Measurements from ENCODE around the gene GNG7.
"Not testable (repeated sequence)": the region's sequence is repeated elsewhere in the genome, so short reads cannot be mapped to it uniquely, and the experiment has no call there.

Gene GNG7

GRCh38 chr19:2676823-2677222, 25.7 kb downstream of the GNG7 start:
- Histone ChIP-seq H3K4me1 (ENCODE audit: control insufficient read depth, insufficient read depth, low read length) (no peaks in the 10 kb centered on the region), H3K9me3 (ENCODE audit: control insufficient read depth, low read length) (no peaks in the 10 kb centered on the region), H3K9ac (ENCODE audit: low read length) (no peak overlapping the region), H3K27me3 (ENCODE audit: control insufficient read depth, insufficient read depth, low read length) (no peaks in the 10 kb centered on the region), H3K36me3 (ENCODE audit: control insufficient read depth, insufficient read depth, low read length) (no peaks in the 10 kb centered on the region), H3K4me3 (ENCODE audit: low read length) (no peak overlapping the region)

GRCh38 chr19:2675892-2676291, 26.6 kb downstream of the GNG7 start:
- H3K4me3 ChIP-seq (ENCODE audit: low read length): no peak overlapping the region
- no peaks in the 10 kb centered on the region for H3K27me3 ChIP-seq (ENCODE audit: control insufficient read depth, insufficient read depth, low read length)
- H3K36me3 ChIP-seq (ENCODE audit: control insufficient read depth, insufficient read depth, low read length): no peaks in the 10 kb centered on the region
- H3K9me3 ChIP-seq (ENCODE audit: control insufficient read depth, low read length): no peaks in the 10 kb centered on the region
- H3K9ac ChIP-seq (ENCODE audit: low read length): no peak overlapping the region
- H3K4me1 ChIP-seq (ENCODE audit: control insufficient read depth, insufficient read depth, low read length): no peaks in the 10 kb centered on the region

GRCh38 chr19:2670217-2670616, 32.3 kb downstream of the GNG7 start:
- Histone ChIP-seq H3K4me3 (ENCODE audit: low read length) (no peak overlapping the region), H3K9ac (ENCODE audit: low read length) (no peak overlapping the region), H3K27me3 (ENCODE audit: control insufficient read depth, insufficient read depth, low read length) (no peaks in the 10 kb centered on the region)

DNA sequence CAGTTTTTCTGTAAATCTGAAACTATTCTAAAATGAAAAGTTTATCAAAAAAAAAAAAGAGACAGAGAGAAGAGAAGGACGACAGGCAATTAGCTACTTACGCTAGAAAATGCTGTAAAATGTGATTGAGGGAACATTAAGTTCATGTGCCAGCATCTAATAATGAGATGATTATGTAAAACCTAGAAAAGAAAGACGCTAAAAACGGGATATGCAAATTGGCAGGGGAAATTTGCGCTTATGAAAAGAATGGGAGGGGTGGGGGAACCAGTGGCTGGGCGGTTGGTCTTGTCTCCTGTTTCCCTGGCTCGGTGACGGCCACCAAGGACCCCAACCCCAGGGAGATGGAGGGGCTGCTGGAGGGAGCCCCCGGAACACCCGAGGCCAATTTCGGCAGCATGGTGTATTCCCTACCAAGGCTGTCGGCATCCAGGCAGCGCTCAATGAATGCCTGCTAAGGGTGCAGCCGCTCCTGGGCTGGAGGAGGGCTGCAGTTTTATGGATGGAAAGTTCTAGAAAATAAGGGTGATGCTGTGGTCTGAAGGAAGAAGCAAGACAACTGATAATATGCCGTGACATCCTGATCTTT, 34.2 kb downstream of the GNG7 start:
- Histone ChIP-seq H3K4me3 (ENCODE audit: low read length) (no peak overlapping the region), H3K9ac (ENCODE audit: low read length) (no peak overlapping the region), H3K9me3 (ENCODE audit: control insufficient read depth, low read length) (no peaks in the 10 kb centered on the region), H3K27me3 (ENCODE audit: control insufficient read depth, insufficient read depth, low read length) (no peaks in the 10 kb centered on the region), H3K4me1 (ENCODE audit: control insufficient read depth, insufficient read depth, low read length) (no peaks in the 10 kb centered on the region), H3K36me3 (ENCODE audit: control insufficient read depth, insufficient read depth, low read length) (no peaks in the 10 kb centered on the region)

More at GRCh38 chr19:2670217-2670616, 32.3 kb downstream of the GNG7 start:
- Histone ChIP-seq H3K9me3 (ENCODE audit: control insufficient read depth, low read length) (no peaks in the 10 kb centered on the region), H3K36me3 (ENCODE audit: control insufficient read depth, insufficient read depth, low read length) (no peaks in the 10 kb centered on the region), H3K4me1 (ENCODE audit: control insufficient read depth, insufficient read depth, low read length) (no peaks in the 10 kb centered on the region)

DNA sequence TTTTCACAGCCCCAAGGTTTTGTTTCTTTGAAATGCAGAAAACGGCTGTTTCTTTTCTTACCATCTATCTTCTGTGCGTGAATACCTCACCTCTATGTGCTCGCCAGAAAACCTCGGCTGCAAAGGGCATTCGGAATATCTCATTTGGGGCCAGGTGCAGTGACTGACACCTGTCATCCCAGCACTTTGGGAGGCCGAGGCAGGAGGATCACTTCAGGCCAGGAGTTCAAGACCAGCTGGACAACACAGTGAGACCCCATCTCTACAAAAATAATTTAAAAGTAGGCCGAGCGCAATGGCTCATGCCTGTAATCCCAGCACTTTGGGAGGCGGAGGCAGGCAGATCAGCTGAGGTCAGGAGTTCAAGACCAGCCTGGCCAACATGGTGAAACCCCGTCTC, 35.1 kb downstream of the GNG7 start:
- H3K9ac ChIP-seq (ENCODE audit: low read length); H3K4me3 ChIP-seq (ENCODE audit: low read length); H3K27me3 ChIP-seq (ENCODE audit: control insufficient read depth, insufficient read depth, low read length); H3K9me3 ChIP-seq (ENCODE audit: control insufficient read depth, low read length); H3K36me3 ChIP-seq (ENCODE audit: control insufficient read depth, insufficient read depth, low read length); H3K4me1 ChIP-seq (ENCODE audit: control insufficient read depth, insufficient read depth, low read length): not testable (repeated sequence)

DNA sequence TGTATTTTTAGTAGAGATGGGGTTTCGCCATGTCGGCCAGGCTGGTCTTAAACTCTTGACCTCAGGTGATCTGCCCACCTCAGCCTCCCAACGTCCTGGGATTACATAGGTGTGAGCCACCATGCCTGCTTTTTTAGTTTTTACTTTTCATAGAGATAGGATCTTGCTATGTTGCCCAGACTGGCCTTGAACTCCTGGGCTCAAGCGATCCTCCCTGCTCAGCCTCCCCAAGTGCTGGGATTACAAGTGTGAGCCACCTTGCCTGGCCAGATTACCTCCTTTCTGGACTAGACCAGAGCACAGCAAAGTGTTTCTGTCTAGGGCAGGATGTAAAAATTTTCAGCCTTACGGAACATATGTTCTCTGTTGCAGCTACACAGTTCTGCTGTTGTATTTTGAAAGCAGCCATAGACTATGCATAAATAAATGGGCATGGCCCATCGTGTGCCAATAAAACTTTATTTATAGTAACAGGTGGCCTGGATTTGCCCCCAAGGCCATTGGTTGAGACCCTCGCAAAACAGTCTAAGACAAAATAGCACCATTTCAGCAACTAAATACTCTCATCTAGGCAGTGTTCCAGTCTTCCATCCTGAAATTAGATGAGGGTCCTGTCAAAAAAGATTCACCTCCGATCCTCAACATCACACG, 36.0 kb downstream of the GNG7 start:
- Histone ChIP-seq H3K36me3 (ENCODE audit: control insufficient read depth, insufficient read depth, low read length) (no peaks in the 10 kb centered on the region), H3K4me3 (ENCODE audit: low read length) (no peak overlapping the region), H3K9me3 (ENCODE audit: control insufficient read depth, low read length) (no peaks in the 10 kb centered on the region), H3K9ac (ENCODE audit: low read length) (no peak overlapping the region), H3K27me3 (ENCODE audit: control insufficient read depth, insufficient read depth, low read length) (no peaks in the 10 kb centered on the region), H3K4me1 (ENCODE audit: control insufficient read depth, insufficient read depth, low read length) (no peaks in the 10 kb centered on the region)

- Histone ChIP-seq H3K4me3 (ENCODE audit: low read length) (no peak overlapping the region), H3K36me3 (ENCODE audit: control insufficient read depth, insufficient read depth, low read length) (no peaks in the 10 kb centered on the region), H3K9ac (ENCODE audit: low read length) (no peak overlapping the region), H3K4me1 (ENCODE audit: control insufficient read depth, insufficient read depth, low read length) (no peaks in the 10 kb centered on the region), H3K27me3 (ENCODE audit: control insufficient read depth, insufficient read depth, low read length) (no peaks in the 10 kb centered on the region), H3K9me3 (ENCODE audit: control insufficient read depth, low read length) (no peaks in the 10 kb centered on the region)
Measured at GRCh38 chr19:2665103-2665502, 37.4 kb downstream of the GNG7 start.

- Histone ChIP-seq H3K36me3 (ENCODE audit: control insufficient read depth, insufficient read depth, low read length) (no peaks in the 10 kb centered on the region), H3K4me1 (ENCODE audit: control insufficient read depth, insufficient read depth, low read length) (no peaks in the 10 kb centered on the region), H3K9ac (ENCODE audit: low read length) (no peak overlapping the region), H3K27me3 (ENCODE audit: control insufficient read depth, insufficient read depth, low read length) (no peaks in the 10 kb centered on the region), H3K9me3 (ENCODE audit: control insufficient read depth, low read length) (no peaks in the 10 kb centered on the region), H3K4me3 (ENCODE audit: low read length) (no peak overlapping the region)
Measured at GRCh38 chr19:2663920-2664571, 38.4 kb downstream of the GNG7 start.

GRCh38 chr19:2661615-2662014, 40.9 kb downstream of the GNG7 start:
- H3K9ac ChIP-seq (ENCODE audit: low read length): no peak overlapping the region
- no peaks in the 10 kb centered on the region for H3K36me3 ChIP-seq (ENCODE audit: control insufficient read depth, insufficient read depth, low read length)
- no peak overlapping the region for H3K4me3 ChIP-seq (ENCODE audit: low read length)
- H3K9me3 ChIP-seq (ENCODE audit: control insufficient read depth, low read length): no peaks in the 10 kb centered on the region
- no peaks in the 10 kb centered on the region for H3K27me3 ChIP-seq (ENCODE audit: control insufficient read depth, insufficient read depth, low read length)
- no peaks in the 10 kb centered on the region for H3K4me1 ChIP-seq (ENCODE audit: control insufficient read depth, insufficient read depth, low read length)

DNA sequence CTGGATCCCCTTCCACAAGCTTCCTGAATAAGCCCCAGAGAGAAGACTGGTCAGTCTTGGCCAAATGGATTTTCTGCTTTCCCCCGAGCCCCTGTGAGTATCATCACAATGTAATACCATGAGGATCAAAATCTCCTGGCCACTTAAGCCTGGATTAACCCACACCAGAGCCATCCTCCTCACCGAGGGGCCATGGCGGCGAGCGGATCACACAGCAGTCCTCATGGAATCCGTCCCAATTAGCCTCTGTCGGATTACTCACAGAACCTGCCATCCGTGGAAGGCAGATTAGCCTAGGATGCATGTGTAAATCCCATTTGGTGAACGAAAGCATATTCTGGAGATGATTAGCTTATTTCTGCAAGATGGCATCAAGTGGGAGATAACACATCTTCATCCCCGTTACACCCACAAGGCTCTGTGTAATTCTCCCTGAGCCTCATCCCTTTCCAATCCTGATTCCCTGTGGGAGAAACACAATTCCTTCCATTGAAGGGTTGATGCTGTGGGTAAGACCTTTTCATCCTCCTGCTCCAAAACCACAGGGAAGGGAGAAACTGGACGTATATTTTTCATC, 42.5 kb downstream of the GNG7 start:
- no peaks in the 10 kb centered on the region for H3K36me3 ChIP-seq (ENCODE audit: control insufficient read depth, insufficient read depth, low read length)
- H3K9ac ChIP-seq (ENCODE audit: low read length): no peak overlapping the region
- no peaks in the 10 kb centered on the region for H3K27me3 ChIP-seq (ENCODE audit: control insufficient read depth, insufficient read depth, low read length)
- H3K4me1 ChIP-seq (ENCODE audit: control insufficient read depth, insufficient read depth, low read length): no peaks in the 10 kb centered on the region
- no peak overlapping the region for H3K4me3 ChIP-seq (ENCODE audit: low read length)
- H3K9me3 ChIP-seq (ENCODE audit: control insufficient read depth, low read length): no peaks in the 10 kb centered on the region

GRCh38 chr19:2656533-2656932, 46.0 kb downstream of the GNG7 start:
- Histone ChIP-seq H3K27me3 (ENCODE audit: control insufficient read depth, insufficient read depth, low read length) (no peaks in the 10 kb centered on the region), H3K9me3 (ENCODE audit: control insufficient read depth, low read length) (no peaks in the 10 kb centered on the region), H3K4me1 (ENCODE audit: control insufficient read depth, insufficient read depth, low read length) (peaks cover 12% of the 10 kb centered on the region), H3K4me3 (ENCODE audit: low read length) (no peak overlapping the region), H3K9ac (ENCODE audit: low read length) (no peak overlapping the region), H3K36me3 (ENCODE audit: control insufficient read depth, insufficient read depth, low read length) (no peaks in the 10 kb centered on the region)
